ENCODE data around the gene GPRC5B.

DNA sequence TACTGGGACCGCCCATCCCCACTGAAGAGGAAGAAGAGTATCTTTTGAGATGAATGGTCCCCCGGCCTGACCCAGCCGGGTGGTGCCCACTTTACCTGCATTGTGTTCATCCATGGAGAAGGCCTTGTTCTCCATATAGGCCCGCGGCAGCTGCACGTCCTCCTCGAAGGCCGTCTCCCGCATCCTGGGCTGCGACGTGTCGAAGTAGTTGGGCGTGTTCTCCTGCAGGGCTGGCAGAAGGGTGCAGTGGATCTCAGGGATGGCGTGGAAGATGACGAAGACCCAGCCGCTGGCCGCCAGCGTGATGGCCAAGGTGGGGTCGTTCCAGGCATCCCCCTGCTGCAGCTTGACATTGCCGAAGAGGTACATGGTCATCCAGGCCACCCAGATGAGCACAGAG, 12.9 kb downstream of the GPRC5B start:
- TF ChIP-seq, protein P1, sequence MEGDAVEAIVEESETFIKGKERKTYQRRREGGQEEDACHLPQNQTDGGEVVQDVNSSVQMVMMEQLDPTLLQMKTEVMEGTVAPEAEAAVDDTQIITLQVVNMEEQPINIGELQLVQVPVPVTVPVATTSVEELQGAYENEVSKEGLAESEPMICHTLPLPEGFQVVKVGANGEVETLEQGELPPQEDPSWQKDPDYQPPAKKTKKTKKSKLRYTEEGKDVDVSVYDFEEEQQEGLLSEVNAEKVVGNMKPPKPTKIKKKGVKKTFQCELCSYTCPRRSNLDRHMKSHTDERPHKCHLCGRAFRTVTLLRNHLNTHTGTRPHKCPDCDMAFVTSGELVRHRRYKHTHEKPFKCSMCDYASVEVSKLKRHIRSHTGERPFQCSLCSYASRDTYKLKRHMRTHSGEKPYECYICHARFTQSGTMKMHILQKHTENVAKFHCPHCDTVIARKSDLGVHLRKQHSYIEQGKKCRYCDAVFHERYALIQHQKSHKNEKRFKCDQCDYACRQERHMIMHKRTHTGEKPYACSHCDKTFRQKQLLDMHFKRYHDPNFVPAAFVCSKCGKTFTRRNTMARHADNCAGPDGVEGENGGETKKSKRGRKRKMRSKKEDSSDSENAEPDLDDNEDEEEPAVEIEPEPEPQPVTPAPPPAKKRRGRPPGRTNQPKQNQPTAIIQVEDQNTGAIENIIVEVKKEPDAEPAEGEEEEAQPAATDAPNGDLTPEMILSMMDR (IDR thresholded peaks at IDR 0.05; ENCODE audit: extremely low read depth in 1 of 2, insufficient read depth in 1 of 2, low read depth in 1 of 2, low read length in 2 of 2), result no peak
- TF ChIP-seq POLR2A (IDR thresholded peaks at IDR 0.05; ENCODE audit: low read depth, low read length) (no peak), POLR2AphosphoS5 (IDR thresholded peaks at IDR 0.05; ENCODE audit: insufficient read depth, low read depth, low read length) (no peak)

All from endothelial cell of umbilical vein (primary cell).